Measurements from ENCODE around the gene LRCH4. TPM values are rescaled to one million over a fixed set of nuclear protein-coding genes. Genes with fewer than 3 reads are reported as not detected.
A peak's percentile ranks its signal among the peaks of the same experiment; 100 is the strongest.

The LRCH4 gene
- total and polyA plus RNA-seq, 9 of the 15 experiments (the other 6 are each of a cell fraction or from before 2014, with no cell fraction given): 0.06 to 63.3 (median 15.0) TPM

DNA sequence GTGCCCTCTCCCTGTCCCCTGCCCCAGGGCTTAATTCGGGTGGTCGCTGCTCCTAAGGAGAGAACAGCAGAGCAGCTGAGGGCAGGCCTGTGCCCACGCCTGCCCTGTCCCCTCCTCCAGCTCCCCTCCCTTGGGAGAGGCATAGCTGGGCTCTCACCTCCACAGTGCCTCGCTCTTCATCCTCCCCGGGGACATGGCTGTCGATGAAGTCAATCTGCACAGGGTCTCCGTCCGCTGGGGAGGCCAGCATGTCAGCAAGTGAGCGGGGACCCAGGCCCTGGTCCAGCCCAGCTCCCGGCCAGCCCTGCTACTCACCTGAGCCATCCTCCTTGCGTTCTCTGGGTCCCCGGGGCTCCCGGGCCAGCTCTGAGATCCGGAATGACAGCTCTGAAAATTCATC lies 8.4 kb downstream of the LRCH4 start:
- H3K36me3 ChIP-seq (ENCODE audit: control insufficient read depth, insufficient read depth, low read length): peaks cover 87% of the 10 kb centered on the region
- H3K27me3 ChIP-seq (ENCODE audit: control insufficient read depth in 2 of 2, insufficient read depth in 2 of 2, low read length in 2 of 2): no peaks in the 10 kb centered on the region
- peaks cover 0 to 67% of the 10 kb centered on the region in 2 experiments; a peak in 2 of 5 replicates for H3K4me1 ChIP-seq (replicated peaks in 1 of 2; ENCODE audit: control insufficient read depth in 2 of 2, insufficient read depth in 2 of 2, low read length in 2 of 2)
- H4K20me1 ChIP-seq (replicated peaks; ENCODE audit: control insufficient read depth, insufficient read depth, low read length): no peaks in the 10 kb centered on the region; the same call in 1 of the 2 replicates
- TF ChIP-seq NFYB (IDR thresholded peaks at IDR 0.05; ENCODE audit: extremely low read depth, insufficient read length): no peak
- peak; percentile 18; the same call in 1 of the 2 replicates for TF ChIP-seq RBFOX2 (IDR thresholded peaks at IDR 0.05; ENCODE audit: low read depth, low read length)
- no peak overlapping the region for H3K27ac ChIP-seq (ENCODE audit: extremely low read depth, low read depth, low read length)
- ATAC-seq (no peak), DNase-seq (ENCODE audit: extremely low read depth in 1 of 4, low spot score in 3 of 4) (no peak), FAIRE-seq (no peak)
- no peak overlapping the region for H3K4me3 ChIP-seq
- no peaks in the 10 kb centered on the region for H3K9me3 ChIP-seq (replicated peaks; ENCODE audit: control insufficient read depth, insufficient read depth, low read depth, low read length)
- BruUV-seq (replicated peaks): no TSS peak
- ChIA-PET POLR2A (interaction anchor here (0.6 to 3.6 kb wide), 5 partner anchors 9 to 128 kb away, joined by 3 to 27 read pairs (median 3); partner anchors contain the start of genes FBXO24, LRCH4, PCOLCE and POP7), CTCF (ENCODE audit: low intra/inter-chr PET ratio) (no interaction called here)
- no peak overlapping the region for H2AFZ ChIP-seq (ENCODE audit: low read depth, low read length)
- peak overlapping the region in 1 of 2 experiments; percentile 76; a peak in 1 of 4 replicates for H3K9ac ChIP-seq (ENCODE audit: insufficient read depth in 1 of 2, low read depth in 2 of 2, low read length in 2 of 2)
- H3K79me2 ChIP-seq (ENCODE audit: control insufficient read depth, insufficient read depth, low read length): no peaks in the 10 kb centered on the region
- in situ Hi-C loops (cut with MboI) (no loop called here), intact Hi-C loops (cut with micrococcal nuclease) (no loop called here)
- WGBS (ENCODE audit: insufficient coverage, low coverage, missing lambda C conversion rate): 88% methylated on average over 9 of the region's 14 CpGs
- H3K4me2 ChIP-seq (ENCODE audit: insufficient read depth, low read length): no peak overlapping the region
- H3K9me1 ChIP-seq (ENCODE audit: control insufficient read depth, insufficient read depth, low read length): no peaks in the 10 kb centered on the region

DNA sequence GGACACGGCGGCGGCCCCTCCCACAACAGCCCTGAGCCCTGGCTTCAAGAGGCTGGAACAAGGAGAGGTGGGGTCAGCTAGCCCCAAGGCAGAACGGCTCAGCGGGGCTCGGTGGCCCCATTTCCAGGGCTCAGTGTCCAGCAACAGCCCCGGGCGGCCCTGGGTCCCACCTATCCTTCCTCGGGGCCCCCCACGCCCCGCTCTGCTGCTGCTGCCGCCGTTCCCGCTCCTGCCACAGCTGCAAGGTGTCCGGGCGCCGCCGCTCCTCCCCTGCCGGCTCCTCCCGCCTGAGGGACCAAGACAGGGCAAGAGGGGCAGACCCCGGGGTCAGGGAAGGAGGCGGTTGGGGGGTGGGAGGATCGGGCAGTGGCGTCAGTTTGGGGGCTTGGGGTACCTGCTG lies 8.8 kb downstream of the LRCH4 start:
- no TSS peak for BruUV-seq (replicated peaks)
- Histone ChIP-seq H3K27me3 (ENCODE audit: control insufficient read depth in 2 of 2, insufficient read depth in 2 of 2, low read length in 2 of 2) (no peaks in the 10 kb centered on the region), H3K4me2 (ENCODE audit: insufficient read depth, low read length) (no peak overlapping the region), H3K9me1 (ENCODE audit: control insufficient read depth, insufficient read depth, low read length) (no peaks in the 10 kb centered on the region), H3K36me3 (ENCODE audit: control insufficient read depth, insufficient read depth, low read length) (peaks cover 83% of the 10 kb centered on the region), H3K4me1 (replicated peaks in 1 of 2; ENCODE audit: control insufficient read depth in 2 of 2, insufficient read depth in 2 of 2, low read length in 2 of 2) (peaks cover 0 to 67% of the 10 kb centered on the region in 2 experiments; a peak in 3 of 5 replicates), H3K9me3 (replicated peaks; ENCODE audit: control insufficient read depth, insufficient read depth, low read depth, low read length) (no peaks in the 10 kb centered on the region), H3K9ac (ENCODE audit: insufficient read depth in 1 of 2, low read depth in 2 of 2, low read length in 2 of 2) (peak overlapping the region in 1 of 2 experiments; percentile 66; a peak in 1 of 4 replicates), H3K27ac (ENCODE audit: extremely low read depth, low read depth, low read length) (no peak overlapping the region), H3K4me3 (no peak overlapping the region), H2AFZ (ENCODE audit: low read depth, low read length) (no peak overlapping the region), H4K20me1 (replicated peaks; ENCODE audit: control insufficient read depth, insufficient read depth, low read length) (no peaks in the 10 kb centered on the region; the same call in 1 of the 2 replicates), H3K79me2 (ENCODE audit: control insufficient read depth, insufficient read depth, low read length) (no peaks in the 10 kb centered on the region)
- intact Hi-C loops (cut with micrococcal nuclease): no loop called here
- whole genome bisulfite sequencing (ENCODE audit: insufficient coverage, low coverage, missing lambda C conversion rate): 97% methylated on average over 16 of the region's 24 CpGs
- FAIRE-seq (no peak), ATAC-seq (no peak), DNase-seq (ENCODE audit: extremely low read depth in 1 of 4, low spot score in 3 of 4) (no peak)
- ChIA-PET CTCF (ENCODE audit: low intra/inter-chr PET ratio) (no interaction called here), POLR2A (interaction anchor here (0.8 to 3.6 kb wide), 4 partner anchors 9 to 103 kb away, joined by 3 to 27 read pairs (median 4); partner anchors contain the start of genes FBXO24, LRCH4 and PCOLCE)
- in situ Hi-C loops (cut with MboI): no loop called here
- TF ChIP-seq, protein P1, sequence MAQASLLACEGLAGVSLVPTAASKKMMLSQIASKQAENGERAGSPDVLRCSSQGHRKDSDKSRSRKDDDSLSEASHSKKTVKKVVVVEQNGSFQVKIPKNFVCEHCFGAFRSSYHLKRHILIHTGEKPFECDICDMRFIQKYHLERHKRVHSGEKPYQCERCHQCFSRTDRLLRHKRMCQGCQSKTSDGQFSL (CRISPR knock-in tag; IDR thresholded peaks at IDR 0.05): no peak
- TF ChIP-seq, protein P1 (tag; IDR thresholded peaks at IDR 0.05): no peak
- TF ChIP-seq RBFOX2 (IDR thresholded peaks at IDR 0.05; ENCODE audit: low read depth, low read length) (peak; percentile 43; the same call in 1 of the 2 replicates), HMG20A (CRISPR knock-in tag; conservative IDR thresholded peaks at IDR 0.05) (no peak), NFE2L1 (tag; IDR thresholded peaks at IDR 0.05; ENCODE audit: borderline replicate concordance, low read depth) (no peak), DPF2 (IDR thresholded peaks at IDR 0.05) (no peak), ZNF551 (CRISPR knock-in tag; IDR thresholded peaks at IDR 0.05) (no peak)
- TF ChIP-seq, protein P2, sequence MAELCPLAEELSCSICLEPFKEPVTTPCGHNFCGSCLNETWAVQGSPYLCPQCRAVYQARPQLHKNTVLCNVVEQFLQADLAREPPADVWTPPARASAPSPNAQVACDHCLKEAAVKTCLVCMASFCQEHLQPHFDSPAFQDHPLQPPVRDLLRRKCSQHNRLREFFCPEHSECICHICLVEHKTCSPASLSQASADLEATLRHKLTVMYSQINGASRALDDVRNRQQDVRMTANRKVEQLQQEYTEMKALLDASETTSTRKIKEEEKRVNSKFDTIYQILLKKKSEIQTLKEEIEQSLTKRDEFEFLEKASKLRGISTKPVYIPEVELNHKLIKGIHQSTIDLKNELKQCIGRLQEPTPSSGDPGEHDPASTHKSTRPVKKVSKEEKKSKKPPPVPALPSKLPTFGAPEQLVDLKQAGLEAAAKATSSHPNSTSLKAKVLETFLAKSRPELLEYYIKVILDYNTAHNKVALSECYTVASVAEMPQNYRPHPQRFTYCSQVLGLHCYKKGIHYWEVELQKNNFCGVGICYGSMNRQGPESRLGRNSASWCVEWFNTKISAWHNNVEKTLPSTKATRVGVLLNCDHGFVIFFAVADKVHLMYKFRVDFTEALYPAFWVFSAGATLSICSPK (IDR thresholded peaks at IDR 0.05; ENCODE audit: borderline replicate concordance): no peak
- TF ChIP-seq, protein P3, sequence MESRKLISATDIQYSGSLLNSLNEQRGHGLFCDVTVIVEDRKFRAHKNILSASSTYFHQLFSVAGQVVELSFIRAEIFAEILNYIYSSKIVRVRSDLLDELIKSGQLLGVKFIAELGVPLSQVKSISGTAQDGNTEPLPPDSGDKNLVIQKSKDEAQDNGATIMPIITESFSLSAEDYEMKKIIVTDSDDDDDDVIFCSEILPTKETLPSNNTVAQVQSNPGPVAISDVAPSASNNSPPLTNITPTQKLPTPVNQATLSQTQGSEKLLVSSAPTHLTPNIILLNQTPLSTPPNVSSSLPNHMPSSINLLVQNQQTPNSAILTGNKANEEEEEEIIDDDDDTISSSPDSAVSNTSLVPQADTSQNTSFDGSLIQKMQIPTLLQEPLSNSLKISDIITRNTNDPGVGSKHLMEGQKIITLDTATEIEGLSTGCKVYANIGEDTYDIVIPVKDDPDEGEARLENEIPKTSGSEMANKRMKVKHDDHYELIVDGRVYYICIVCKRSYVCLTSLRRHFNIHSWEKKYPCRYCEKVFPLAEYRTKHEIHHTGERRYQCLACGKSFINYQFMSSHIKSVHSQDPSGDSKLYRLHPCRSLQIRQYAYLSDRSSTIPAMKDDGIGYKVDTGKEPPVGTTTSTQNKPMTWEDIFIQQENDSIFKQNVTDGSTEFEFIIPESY (CRISPR knock-in tag; IDR thresholded peaks at IDR 0.05): 0 out of 2 replicates have a peak, but pooled peaks have one; percentile 24

All from K562 (cell line).